Stimulated activated CD4-positive, alpha-beta T cell treated with anti-CD3 and anti-CD28 coated beads, Interleukin-15, amount 100 ng/mL, for 48 hours (primary cell): ENCODE results near the gene CHODL.

ENCODE experiments used
- DNase-seq, 2 donors: peaks; one replicate each; pipeline ENCODE4 v3.0.0-alpha.2; 2020; ENCODE audit warnings: low read depth in 2 of 2

The CHODL gene

DNA sequence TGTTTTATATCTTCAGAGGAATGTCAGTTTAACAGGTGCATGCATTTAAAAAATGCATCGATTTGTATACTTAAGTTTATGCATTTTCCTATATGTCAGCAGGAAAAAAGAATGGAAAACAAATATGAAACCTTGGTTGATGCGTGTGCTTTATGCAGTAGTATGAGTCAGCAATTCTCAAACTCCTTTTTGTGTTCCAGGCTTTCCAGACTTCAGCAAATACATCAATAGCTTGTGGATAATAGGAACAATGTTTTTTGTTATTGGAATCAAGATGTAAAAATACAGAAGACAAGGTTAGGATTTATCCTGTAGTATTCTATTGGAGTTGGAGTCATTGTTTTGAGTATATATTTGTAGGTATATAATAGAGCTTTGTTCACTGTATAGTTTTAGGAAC, 45.2 kb downstream of the CHODL start:
- DNase-seq = no peak

DNA sequence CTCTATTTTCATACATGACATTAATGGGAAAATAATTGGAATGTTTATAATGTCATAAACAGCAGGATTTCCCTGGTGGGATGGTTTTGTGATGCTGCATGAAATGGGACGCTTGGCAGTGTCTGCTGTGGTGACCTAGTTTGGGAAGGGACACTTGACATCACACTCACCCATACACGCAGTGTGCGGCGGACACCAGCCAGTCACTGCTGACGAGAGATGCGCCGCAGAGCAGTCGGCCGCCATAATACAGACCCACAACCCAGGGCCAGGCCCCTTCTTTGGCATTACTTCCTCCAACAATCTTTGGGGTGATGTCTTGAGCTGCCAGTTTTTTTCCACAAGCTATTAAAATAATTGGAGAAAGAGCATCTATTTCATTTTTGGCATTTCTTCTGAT, 49.5 kb downstream of the CHODL start:
- no peak for DNase-seq

DNA sequence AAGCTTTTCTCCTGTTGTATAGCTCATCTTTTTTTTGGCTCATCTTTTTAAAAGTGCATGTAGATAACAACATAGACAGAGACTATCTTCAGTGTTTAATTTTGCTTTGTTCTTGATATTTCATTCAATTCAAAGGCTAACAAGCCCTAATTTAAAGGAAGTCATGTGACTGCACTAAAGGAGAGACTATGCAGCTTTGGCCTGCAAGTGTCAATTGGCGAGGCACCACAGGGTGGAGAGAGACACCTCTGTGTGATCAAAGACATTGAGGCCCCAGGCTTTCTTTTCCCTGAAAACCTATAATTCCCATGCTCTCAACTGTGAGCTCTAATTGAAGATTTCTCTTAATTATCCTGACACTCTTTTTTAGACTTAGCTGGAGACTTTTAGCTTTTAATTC, 53.6 kb downstream of the CHODL start:
- no peak for DNase-seq
